ENCODE data around the gene PCGF2.
A peak's percentile ranks its signal among the peaks of the same experiment; 100 is the strongest.

The PCGF2 gene

DNA sequence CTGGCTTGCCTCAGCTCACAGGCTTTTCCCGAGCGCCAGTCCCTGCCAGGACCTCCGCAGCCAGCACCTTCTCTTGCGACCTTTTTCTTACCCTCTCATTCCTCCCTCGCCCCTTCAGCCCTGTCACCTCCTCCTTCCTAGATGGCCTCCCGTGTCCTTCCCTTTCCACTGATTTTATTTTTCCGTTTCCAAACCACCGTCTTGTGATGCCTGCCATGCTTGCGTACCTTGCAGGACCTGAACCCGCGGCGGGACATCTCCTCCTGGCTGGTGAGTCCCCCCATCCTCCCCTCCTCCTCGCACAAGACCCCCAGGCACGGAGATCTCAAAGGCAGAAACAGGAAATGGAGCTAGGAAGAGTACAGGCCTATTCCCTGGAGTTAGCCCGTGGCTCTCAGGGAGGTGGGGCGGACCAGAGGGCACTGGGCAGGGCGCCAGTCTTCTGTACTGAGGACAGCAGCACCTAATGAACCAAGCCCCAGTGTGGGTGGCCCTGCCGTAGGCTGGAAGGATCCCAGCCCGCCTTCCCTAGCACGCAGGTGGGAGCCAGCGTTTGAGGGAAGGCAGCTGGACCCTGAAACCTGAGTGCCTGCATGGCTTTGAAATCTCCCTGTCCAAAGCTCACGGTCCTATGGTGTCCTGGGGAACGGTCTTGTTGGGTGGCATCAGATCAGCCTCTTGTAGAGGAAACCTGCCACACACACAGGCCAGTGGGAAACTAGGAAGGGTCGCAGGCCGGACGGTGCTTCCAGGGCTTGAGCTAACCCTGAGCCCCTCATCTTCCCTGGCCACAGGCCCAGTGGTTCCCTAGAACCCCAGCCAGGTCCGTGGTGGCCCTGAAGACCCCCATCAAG is 17.4 kb downstream of the PCGF2 start (continued):
- TF ChIP-seq ZNF654 (tag by site-specific recombination; IDR thresholded peaks at IDR 0.05; ENCODE audit: low read depth), result no peak
- TF ChIP-seq ZNF391 (tag by site-specific recombination; IDR thresholded peaks at IDR 0.05; ENCODE audit: borderline replicate concordance, low read depth), result peak; percentile 59; the same call in 1 of the 2 replicates
- TF ChIP-seq ZBTB1 (tag by site-specific recombination; IDR thresholded peaks at IDR 0.05), result no peak
- TF ChIP-seq, protein P1, sequence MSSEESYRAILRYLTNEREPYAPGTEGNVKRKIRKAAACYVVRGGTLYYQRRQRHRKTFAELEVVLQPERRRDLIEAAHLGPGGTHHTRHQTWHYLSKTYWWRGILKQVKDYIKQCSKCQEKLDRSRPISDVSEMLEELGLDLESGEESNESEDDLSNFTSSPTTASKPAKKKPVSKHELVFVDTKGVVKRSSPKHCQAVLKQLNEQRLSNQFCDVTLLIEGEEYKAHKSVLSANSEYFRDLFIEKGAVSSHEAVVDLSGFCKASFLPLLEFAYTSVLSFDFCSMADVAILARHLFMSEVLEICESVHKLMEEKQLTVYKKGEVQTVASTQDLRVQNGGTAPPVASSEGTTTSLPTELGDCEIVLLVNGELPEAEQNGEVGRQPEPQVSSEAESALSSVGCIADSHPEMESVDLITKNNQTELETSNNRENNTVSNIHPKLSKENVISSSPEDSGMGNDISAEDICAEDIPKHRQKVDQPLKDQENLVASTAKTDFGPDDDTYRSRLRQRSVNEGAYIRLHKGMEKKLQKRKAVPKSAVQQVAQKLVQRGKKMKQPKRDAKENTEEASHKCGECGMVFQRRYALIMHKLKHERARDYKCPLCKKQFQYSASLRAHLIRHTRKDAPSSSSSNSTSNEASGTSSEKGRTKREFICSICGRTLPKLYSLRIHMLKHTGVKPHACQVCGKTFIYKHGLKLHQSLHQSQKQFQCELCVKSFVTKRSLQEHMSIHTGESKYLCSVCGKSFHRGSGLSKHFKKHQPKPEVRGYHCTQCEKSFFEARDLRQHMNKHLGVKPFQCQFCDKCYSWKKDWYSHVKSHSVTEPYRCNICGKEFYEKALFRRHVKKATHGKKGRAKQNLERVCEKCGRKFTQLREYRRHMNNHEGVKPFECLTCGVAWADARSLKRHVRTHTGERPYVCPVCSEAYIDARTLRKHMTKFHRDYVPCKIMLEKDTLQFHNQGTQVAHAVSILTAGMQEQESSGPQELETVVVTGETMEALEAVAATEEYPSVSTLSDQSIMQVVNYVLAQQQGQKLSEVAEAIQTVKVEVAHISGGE (tag by site-specific recombination; conservative IDR thresholded peaks at IDR 0.05; ENCODE audit: low read depth), result peak; percentile 36; the same call in 1 of the 2 replicates
- TF ChIP-seq ZFP37 (tag by site-specific recombination; IDR thresholded peaks at IDR 0.05), result no peak
- peak; percentile 84 for TF ChIP-seq SP7 (tag by site-specific recombination; IDR thresholded peaks at IDR 0.05)
- TF ChIP-seq, protein P2, sequence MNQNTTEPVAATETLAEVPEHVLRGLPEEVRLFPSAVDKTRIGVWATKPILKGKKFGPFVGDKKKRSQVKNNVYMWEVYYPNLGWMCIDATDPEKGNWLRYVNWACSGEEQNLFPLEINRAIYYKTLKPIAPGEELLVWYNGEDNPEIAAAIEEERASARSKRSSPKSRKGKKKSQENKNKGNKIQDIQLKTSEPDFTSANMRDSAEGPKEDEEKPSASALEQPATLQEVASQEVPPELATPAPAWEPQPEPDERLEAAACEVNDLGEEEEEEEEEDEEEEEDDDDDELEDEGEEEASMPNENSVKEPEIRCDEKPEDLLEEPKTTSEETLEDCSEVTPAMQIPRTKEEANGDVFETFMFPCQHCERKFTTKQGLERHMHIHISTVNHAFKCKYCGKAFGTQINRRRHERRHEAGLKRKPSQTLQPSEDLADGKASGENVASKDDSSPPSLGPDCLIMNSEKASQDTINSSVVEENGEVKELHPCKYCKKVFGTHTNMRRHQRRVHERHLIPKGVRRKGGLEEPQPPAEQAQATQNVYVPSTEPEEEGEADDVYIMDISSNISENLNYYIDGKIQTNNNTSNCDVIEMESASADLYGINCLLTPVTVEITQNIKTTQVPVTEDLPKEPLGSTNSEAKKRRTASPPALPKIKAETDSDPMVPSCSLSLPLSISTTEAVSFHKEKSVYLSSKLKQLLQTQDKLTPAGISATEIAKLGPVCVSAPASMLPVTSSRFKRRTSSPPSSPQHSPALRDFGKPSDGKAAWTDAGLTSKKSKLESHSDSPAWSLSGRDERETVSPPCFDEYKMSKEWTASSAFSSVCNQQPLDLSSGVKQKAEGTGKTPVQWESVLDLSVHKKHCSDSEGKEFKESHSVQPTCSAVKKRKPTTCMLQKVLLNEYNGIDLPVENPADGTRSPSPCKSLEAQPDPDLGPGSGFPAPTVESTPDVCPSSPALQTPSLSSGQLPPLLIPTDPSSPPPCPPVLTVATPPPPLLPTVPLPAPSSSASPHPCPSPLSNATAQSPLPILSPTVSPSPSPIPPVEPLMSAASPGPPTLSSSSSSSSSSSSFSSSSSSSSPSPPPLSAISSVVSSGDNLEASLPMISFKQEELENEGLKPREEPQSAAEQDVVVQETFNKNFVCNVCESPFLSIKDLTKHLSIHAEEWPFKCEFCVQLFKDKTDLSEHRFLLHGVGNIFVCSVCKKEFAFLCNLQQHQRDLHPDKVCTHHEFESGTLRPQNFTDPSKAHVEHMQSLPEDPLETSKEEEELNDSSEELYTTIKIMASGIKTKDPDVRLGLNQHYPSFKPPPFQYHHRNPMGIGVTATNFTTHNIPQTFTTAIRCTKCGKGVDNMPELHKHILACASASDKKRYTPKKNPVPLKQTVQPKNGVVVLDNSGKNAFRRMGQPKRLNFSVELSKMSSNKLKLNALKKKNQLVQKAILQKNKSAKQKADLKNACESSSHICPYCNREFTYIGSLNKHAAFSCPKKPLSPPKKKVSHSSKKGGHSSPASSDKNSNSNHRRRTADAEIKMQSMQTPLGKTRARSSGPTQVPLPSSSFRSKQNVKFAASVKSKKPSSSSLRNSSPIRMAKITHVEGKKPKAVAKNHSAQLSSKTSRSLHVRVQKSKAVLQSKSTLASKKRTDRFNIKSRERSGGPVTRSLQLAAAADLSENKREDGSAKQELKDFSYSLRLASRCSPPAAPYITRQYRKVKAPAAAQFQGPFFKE (tag by site-specific recombination; IDR thresholded peaks at IDR 0.05; ENCODE audit: borderline replicate concordance), result no peak
- TF ChIP-seq, protein P3, sequence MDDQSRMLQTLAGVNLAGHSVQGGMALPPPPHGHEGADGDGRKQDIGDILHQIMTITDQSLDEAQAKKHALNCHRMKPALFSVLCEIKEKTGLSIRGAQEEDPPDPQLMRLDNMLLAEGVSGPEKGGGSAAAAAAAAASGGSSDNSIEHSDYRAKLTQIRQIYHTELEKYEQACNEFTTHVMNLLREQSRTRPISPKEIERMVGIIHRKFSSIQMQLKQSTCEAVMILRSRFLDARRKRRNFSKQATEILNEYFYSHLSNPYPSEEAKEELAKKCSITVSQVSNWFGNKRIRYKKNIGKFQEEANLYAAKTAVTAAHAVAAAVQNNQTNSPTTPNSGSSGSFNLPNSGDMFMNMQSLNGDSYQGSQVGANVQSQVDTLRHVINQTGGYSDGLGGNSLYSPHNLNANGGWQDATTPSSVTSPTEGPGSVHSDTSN (CRISPR knock-in tag; IDR thresholded peaks at IDR 0.05), result no peak; the same call in 1 of the 2 replicates
- peak; percentile 71 for TF ChIP-seq ZNF366 (tag by site-specific recombination; conservative IDR thresholded peaks at IDR 0.05)
- TF ChIP-seq ZSCAN16 (tag by site-specific recombination; IDR thresholded peaks at IDR 0.05), result no peak
- TF ChIP-seq, protein P4, sequence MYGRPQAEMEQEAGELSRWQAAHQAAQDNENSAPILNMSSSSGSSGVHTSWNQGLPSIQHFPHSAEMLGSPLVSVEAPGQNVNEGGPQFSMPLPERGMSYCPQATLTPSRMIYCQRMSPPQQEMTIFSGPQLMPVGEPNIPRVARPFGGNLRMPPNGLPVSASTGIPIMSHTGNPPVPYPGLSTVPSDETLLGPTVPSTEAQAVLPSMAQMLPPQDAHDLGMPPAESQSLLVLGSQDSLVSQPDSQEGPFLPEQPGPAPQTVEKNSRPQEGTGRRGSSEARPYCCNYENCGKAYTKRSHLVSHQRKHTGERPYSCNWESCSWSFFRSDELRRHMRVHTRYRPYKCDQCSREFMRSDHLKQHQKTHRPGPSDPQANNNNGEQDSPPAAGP (tag by site-specific recombination; IDR thresholded peaks at IDR 0.05), result peak; percentile 84
- peak; percentile 93 for TF ChIP-seq ZFHX2 (tag by site-specific recombination; conservative IDR thresholded peaks at IDR 0.05)
- TF ChIP-seq IKZF3 (tag by site-specific recombination; IDR thresholded peaks at IDR 0.05), result peak; percentile 74
- peak; percentile 42 for TF ChIP-seq ZNF423 (tag by site-specific recombination; IDR thresholded peaks at IDR 0.05)
- TF ChIP-seq ZNF544 (tag by site-specific recombination; IDR thresholded peaks at IDR 0.05), result no peak
- no peak for TF ChIP-seq ZNF660 (tag by site-specific recombination; IDR thresholded peaks at IDR 0.05)
- TF ChIP-seq YY2 (tag by site-specific recombination; IDR thresholded peaks at IDR 0.05), result 0 out of 2 replicates have a peak, but pooled peaks have one; percentile 55
- TF ChIP-seq, protein P5, sequence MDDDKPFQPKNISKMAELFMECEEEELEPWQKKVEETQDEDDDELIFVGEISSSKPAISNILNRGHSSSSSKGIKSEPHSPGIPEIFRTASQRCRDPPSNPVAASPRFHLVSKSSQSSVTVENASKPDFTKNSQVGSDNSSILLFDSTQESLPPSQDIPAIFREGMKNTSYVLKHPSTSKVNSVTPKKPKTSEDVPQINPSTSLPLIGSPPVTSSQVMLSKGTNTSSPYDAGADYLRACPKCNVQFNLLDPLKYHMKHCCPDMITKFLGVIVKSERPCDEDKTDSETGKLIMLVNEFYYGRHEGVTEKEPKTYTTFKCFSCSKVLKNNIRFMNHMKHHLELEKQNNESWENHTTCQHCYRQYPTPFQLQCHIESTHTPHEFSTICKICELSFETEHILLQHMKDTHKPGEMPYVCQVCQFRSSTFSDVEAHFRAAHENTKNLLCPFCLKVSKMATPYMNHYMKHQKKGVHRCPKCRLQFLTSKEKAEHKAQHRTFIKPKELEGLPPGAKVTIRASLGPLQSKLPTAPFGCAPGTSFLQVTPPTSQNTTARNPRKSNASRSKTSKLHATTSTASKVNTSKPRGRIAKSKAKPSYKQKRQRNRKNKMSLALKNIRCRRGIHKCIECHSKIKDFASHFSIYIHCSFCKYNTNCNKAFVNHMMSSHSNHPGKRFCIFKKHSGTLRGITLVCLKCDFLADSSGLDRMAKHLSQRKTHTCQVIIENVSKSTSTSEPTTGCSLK (tag by site-specific recombination; IDR thresholded peaks at IDR 0.05), result no peak
- no peak for TF ChIP-seq ZNF433 (tag by site-specific recombination; IDR thresholded peaks at IDR 0.05; ENCODE audit: low read depth)
- no peak for TF ChIP-seq ZFP3 (tag by site-specific recombination; IDR thresholded peaks at IDR 0.05; ENCODE audit: low read depth)
- peak; percentile 61; the same call in 1 of the 2 replicates for TF ChIP-seq ZFP69B (tag by site-specific recombination; IDR thresholded peaks at IDR 0.05)
- TF ChIP-seq KLF1 (tag by site-specific recombination; IDR thresholded peaks at IDR 0.05), result peak; percentile 32; the same call in 1 of the 2 replicates
- peak; percentile 76 for TF ChIP-seq ZBTB20 (tag by site-specific recombination; IDR thresholded peaks at IDR 0.05)
- no peak for TF ChIP-seq MYNN (tag by site-specific recombination; IDR thresholded peaks at IDR 0.05; ENCODE audit: borderline replicate concordance)
- TF ChIP-seq OSR2 (tag by site-specific recombination; IDR thresholded peaks at IDR 0.05), result no peak
